NCI-H774 (cell line): ENCODE measurements around the gene RELA.
"Not testable (repeated sequence)": the region's sequence is repeated elsewhere in the genome, so short reads cannot be mapped to it uniquely, and the experiment has no call there.

Experiments
- DNase-seq: peaks from one replicate; lab custom pipeline; 2025; lab: John Stamatoyannopoulos, UW

Gene RELA

GRCh38 chr11:65648997-65649493 is 13.7 kb downstream of the RELA start:
- DNase-seq = no peak

- no peak for DNase-seq
These were observed 15.6 kb downstream of the RELA start for GRCh38 chr11:65646958-65647701.

DNA sequence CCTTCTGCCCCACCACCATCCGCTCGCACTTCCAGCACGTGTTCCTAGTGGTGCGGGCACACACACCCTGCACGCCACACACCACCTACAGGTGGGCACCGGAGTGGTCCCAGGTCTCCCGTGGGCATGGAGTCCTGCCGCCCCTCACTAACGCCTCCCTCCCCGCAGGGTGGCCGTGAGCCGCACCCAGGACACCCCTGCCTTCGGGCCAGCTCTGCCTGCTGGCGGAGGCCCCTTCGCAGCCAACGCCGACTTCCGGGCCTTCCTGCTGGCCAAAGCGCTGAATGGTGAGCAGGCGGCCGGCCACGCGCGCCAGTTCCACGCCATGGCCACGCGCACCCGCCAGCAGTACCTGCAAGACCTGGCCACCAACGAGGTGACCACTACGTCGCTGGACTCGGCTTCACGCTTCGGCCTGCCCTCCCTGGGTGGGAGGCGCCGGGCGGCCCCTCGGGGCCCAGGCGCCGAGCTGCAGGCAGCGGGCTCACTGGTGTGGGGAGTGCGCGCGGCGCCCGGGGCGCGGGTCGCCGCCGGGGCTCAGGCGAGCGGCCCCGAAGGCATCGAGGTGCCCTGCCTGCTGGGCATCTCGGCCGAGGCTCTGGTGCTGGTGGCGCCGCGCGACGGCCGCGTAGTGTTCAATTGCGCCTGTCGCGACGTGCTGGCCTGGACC is 16.3 kb downstream of the RELA start:
- no peak for DNase-seq

DNA sequence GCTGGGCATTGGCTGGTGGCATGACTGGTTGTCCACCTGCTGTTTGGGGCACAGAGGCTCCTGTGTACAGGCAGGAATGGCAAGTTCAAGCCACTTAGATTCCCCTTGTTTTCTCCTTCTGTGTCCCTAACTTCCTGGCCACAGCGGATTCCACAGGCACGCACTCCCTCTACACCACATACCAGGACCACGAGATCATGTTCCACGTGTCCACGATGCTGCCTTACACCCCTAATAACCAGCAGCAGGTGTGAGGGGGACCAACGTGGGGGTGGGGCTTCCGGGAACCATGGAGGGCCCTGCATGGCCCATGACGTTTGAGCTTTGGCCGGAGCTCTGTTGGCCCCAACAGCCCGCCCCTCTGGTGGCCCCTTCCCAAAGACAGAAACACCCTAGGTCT is 17.0 kb downstream of the RELA start:
- no peak for DNase-seq

DNA sequence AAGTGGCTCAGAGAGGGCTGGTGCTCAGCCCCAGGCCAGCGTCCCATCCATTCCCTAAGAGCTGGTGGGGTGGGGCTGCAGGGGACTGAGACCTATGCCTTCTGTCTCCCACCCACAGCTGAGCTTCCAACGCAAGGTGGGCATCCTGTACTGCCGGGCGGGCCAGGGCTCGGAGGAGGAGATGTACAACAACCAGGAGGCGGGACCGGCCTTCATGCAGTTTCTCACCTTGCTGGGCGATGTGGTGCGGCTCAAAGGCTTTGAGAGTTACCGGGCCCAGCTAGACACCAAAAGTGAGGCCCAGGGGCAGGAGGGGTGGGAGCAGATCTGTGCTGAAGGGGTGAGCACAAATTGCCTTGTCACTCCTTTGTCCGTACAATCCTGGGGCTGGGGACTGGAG is 17.9 kb downstream of the RELA start:
- no peak for DNase-seq

DNA sequence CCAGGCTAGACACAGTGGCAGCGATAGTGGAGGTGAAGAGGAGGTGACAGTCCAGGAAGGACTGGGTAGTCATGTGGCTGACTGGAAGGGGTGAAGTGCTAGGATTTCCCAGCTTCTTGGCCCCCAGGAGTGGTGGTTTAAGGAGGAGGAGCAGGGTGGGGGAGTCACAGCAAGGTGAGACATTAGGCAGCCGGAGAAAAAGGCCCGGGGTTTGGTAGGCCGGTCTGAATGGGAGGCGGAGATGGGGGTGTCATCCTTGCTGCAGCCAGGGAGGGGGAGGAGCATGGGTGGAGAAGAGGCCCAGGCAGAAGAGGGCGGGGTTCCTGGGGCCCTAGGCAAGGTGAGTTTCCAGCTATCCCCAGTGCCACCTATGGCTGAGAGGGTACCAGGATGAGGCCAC is 18.7 kb downstream of the RELA start:
- no peak for DNase-seq

DNA sequence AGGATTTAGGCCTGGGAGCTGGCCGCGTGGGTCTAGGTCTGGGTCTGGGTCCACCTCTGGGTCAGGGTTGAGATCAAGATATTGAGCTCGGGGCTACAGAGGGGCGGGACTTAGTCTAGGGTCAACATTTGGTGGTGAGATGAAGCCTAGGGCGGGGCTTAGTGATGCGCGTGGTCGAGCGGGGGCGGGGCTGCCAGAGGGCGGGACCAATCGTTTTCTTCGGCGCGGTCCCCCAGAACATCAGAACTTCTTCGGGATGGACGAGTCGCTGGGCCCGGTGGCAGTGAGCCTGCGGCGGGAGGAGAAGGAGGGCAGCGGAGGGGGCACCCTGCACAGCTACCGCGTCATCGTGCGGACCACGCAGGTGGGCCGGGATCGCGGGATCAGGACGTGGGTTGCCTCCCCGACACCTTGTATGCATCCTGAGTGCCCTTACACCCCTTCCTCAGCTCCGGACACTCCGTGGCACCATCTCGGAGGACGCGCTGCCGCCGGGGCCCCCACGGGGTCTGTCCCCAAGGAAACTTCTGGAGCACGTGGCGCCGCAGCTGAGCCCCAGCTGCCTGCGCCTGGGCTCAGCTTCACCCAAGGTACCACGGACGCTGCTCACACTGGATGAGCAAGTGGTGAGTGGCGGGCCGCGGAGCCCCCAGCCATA is 20.6 kb downstream of the RELA start:
- no peak for DNase-seq

GRCh38 chr11:65641297-65642013 is 21.3 kb downstream of the RELA start:
- no peak for DNase-seq

DNA sequence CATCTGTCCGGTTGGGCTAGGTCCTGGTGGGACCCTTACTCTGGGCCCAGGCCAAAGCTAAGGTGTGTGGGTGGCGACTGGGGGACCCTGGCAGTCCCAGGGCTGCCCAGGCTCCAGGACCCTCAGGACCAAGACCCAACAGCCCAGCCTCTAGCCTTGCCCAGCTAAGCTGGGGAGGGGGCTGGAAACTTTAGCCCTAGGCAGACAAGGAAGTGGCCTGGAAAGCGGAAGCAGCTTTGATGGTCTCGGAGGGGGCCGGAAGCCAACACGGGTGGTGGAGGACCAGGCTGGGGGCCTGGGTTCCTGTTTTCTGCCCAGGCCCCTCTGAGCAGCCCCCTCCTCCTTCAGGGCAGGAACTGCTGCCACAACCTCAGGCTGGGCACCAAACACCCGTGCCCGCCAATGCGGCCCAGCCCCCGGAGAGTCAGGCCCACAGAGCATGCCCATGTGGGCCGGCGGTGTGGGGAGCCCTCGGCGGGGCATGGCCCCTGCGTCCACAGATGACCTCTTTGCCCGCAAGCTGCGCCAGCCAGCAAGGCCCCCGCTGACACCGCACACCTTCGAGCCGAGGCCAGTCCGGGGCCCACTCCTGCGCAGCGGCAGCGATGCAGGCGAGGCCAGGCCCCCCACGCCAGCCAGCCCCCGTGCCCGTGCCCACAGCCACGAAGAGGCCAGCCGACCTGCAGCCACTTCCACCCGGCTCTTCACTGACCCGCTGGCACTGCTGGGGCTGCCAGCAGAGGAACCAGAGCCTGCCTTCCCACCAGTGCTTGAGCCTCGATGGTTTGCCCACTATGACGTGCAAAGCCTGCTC is 22.0 kb downstream of the RELA start:
- DNase-seq = no peak

DNA sequence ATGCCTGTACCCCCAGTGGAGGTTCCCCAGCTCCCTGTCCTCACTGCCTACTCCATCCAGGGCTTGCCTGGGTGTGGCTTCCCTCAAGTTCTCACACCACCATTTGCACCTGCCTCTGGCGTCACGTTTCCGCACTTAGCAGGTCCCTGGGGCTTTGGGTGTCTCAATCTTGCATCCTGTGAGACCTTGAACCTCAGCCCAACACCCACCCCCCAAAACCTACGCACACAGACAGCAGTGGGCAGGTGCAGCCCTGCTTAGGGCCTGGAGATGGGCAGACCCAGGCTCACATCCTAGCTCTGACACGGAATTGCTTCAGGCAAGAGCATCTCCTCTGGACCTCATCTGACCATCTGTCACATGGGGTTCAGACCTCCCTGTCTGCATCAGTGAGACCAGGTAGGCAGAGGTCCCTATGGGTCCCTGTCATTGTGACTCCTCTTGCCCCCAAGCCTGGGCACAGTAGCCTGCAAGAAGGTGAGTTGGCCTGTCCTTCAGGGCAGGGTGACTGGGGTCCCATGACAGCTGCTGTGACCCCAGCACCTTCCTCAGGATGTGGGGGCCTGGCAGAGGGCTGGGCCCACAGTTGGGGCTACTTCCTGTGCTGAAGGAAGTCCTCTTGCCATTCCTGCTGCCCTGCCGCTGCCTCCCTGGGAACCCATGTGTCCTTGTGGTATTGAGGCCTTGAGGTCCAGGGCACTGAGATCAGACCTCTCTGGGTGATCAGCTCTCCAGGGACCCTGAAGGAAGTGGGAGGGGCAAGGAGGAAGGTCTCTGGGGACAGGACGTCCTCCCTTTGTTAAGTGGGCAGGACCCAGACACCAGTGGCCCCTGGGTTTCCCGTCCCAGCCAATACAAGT is 22.9 kb downstream of the RELA start:
- DNase-seq = no peak

DNA sequence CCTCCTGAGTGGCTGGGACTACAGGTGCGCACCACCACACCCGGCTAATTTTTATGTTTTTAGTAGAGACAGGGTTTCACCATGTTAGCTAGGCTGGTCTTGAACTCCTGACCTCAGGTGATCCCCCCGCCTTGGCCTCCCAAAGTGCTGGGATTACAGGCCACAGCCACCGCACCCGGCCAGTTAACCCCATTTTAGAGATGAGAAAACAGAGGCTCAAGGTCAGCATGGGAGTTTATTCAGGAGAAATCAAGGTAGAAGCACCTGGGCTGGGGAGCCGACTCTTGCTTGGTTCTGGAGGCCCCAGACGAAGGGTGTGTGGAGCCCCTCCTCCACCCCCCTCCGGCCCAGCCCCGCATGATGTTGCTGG is 23.5 kb downstream of the RELA start:
- not testable (repeated sequence) for DNase-seq

- DNase-seq = peak; percentile 73
These were observed 24.8 kb downstream of the RELA start, which contains the start of gene SIPA1 for GRCh38 chr11:65637794-65638419. Gene SIPA1 (plus strand): TSS chr11:65638101. CDS start chr11:65640922, 2,821 bp downstream.

DNA sequence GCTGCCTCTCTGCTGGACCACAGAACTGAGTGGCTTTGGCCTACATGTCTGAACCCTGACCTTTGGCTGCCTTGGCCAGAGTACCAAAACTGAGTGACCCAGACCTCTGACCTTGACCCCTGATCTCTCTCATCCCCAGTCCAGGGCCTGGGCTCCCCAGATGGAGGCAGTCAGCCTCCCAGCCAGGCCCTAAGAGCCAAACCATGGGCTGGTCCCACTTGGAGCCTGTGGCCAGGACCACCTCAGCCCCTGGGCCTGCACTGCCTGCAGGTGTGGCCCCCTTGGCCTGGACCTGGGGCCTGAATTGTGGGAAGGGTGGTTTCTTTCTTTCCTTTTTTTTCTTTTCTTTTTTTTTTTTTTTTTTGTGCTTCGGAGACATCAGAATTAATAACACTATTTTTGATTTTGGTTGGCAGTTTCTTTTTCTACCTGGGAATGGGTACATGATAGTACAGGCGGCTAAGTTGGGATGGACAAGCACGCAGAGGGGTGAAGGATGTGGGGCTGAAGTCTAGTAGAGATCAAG is 25.6 kb downstream of the RELA start:
- no peak for DNase-seq

- no peak for DNase-seq
These were observed 26.3 kb downstream of the RELA start for GRCh38 chr11:65636108-65637031.

- no peak for DNase-seq
These were observed 27.6 kb downstream of the RELA start for GRCh38 chr11:65634905-65635731.

- no peak for DNase-seq
These were observed 28.3 kb downstream of the RELA start for GRCh38 chr11:65634440-65634839.

DNA sequence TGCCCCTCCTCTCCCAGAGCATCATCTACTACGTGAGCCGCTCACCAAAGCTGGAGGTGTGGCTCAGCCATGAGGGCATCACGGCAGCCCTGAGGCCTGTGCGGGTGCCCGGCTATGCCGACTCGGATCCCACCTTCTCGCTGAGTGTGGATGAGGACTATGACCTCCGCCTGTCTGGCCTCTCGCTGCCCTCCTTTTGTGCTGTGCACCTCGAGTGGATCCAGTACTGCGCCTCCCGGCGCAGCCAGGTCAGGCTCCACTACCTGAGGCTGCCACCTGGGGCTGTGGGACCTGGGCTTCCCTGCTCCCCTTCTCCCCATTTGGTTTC is 28.6 kb downstream of the RELA start:
- DNase-seq = no peak
